H1 (cell line): Measurements from ENCODE around the gene CAVIN2.

Experiments used
- ATF2 ChIP-seq: IDR thresholded peaks from 2 replicates; pipeline ENCODE4 v1.6.1; 2012; ENCODE audit warnings: low read length, inconsistent platforms
- CTCF ChIP-seq, 3 experiments: IDR thresholded peaks; 1 replicate in 2 of 3; 2 replicates in 1 of 3; pipeline versions ENCODE4 v1.5.1 to v1.6.1; 2011; ENCODE audit warnings: low read length in 3 of 3, mild to moderate bottlenecking in 3 of 3, inconsistent platforms in 2 of 3, low read depth in 1 of 3, moderate library complexity in 1 of 3; ENCODE audit not compliant: insufficient read depth in 1 of 3; ENCODE audit errors: control extremely low read depth in 1 of 3
- EZH2 ChIP-seq: fragments of 200-600 bp; sonication (generic); IDR thresholded peaks from 2 replicates; pipeline ENCODE4 v1.7.1; 2012; ENCODE audit warnings: low read depth, mild to moderate bottlenecking, moderate library complexity, low read length, inconsistent platforms; ENCODE audit not compliant: severe bottlenecking
- POLR2A ChIP-seq, 2 experiments: IDR thresholded peaks; 1 replicate in 1 of 2; 2 replicates in 1 of 2; pipeline ENCODE4 v1.6.1; 2011; ENCODE audit warnings: low read depth in 2 of 2, low read length in 2 of 2, mild to moderate bottlenecking in 2 of 2; ENCODE audit errors: control extremely low read depth in 1 of 2
- TF ChIP-seq, protein P1 (sequence below): fragments of 300-600 bp; sonication (generic); IDR thresholded peaks from 2 replicates; pipeline ENCODE4 v1.7.1; 2012; ENCODE audit warnings: low read length, moderate library complexity, mild to moderate bottlenecking, inconsistent platforms; ENCODE audit not compliant: insufficient replicate concordance

GRCh38 chr2:191885650-191886049 is 38.8 kb upstream of the CAVIN2 start:
- TF ChIP-seq CTCF (IDR thresholded peaks at IDR 0.05; ENCODE audit: control extremely low read depth in 1 of 3, insufficient read depth in 1 of 3, low read depth in 1 of 3, low read length in 3 of 3) (no peak), EZH2 (no peak), POLR2A (IDR thresholded peaks at IDR 0.05; ENCODE audit: control extremely low read depth in 1 of 2, low read depth in 2 of 2, low read length in 2 of 2) (no peak), ATF2 (no peak)
- TF ChIP-seq, protein P1, sequence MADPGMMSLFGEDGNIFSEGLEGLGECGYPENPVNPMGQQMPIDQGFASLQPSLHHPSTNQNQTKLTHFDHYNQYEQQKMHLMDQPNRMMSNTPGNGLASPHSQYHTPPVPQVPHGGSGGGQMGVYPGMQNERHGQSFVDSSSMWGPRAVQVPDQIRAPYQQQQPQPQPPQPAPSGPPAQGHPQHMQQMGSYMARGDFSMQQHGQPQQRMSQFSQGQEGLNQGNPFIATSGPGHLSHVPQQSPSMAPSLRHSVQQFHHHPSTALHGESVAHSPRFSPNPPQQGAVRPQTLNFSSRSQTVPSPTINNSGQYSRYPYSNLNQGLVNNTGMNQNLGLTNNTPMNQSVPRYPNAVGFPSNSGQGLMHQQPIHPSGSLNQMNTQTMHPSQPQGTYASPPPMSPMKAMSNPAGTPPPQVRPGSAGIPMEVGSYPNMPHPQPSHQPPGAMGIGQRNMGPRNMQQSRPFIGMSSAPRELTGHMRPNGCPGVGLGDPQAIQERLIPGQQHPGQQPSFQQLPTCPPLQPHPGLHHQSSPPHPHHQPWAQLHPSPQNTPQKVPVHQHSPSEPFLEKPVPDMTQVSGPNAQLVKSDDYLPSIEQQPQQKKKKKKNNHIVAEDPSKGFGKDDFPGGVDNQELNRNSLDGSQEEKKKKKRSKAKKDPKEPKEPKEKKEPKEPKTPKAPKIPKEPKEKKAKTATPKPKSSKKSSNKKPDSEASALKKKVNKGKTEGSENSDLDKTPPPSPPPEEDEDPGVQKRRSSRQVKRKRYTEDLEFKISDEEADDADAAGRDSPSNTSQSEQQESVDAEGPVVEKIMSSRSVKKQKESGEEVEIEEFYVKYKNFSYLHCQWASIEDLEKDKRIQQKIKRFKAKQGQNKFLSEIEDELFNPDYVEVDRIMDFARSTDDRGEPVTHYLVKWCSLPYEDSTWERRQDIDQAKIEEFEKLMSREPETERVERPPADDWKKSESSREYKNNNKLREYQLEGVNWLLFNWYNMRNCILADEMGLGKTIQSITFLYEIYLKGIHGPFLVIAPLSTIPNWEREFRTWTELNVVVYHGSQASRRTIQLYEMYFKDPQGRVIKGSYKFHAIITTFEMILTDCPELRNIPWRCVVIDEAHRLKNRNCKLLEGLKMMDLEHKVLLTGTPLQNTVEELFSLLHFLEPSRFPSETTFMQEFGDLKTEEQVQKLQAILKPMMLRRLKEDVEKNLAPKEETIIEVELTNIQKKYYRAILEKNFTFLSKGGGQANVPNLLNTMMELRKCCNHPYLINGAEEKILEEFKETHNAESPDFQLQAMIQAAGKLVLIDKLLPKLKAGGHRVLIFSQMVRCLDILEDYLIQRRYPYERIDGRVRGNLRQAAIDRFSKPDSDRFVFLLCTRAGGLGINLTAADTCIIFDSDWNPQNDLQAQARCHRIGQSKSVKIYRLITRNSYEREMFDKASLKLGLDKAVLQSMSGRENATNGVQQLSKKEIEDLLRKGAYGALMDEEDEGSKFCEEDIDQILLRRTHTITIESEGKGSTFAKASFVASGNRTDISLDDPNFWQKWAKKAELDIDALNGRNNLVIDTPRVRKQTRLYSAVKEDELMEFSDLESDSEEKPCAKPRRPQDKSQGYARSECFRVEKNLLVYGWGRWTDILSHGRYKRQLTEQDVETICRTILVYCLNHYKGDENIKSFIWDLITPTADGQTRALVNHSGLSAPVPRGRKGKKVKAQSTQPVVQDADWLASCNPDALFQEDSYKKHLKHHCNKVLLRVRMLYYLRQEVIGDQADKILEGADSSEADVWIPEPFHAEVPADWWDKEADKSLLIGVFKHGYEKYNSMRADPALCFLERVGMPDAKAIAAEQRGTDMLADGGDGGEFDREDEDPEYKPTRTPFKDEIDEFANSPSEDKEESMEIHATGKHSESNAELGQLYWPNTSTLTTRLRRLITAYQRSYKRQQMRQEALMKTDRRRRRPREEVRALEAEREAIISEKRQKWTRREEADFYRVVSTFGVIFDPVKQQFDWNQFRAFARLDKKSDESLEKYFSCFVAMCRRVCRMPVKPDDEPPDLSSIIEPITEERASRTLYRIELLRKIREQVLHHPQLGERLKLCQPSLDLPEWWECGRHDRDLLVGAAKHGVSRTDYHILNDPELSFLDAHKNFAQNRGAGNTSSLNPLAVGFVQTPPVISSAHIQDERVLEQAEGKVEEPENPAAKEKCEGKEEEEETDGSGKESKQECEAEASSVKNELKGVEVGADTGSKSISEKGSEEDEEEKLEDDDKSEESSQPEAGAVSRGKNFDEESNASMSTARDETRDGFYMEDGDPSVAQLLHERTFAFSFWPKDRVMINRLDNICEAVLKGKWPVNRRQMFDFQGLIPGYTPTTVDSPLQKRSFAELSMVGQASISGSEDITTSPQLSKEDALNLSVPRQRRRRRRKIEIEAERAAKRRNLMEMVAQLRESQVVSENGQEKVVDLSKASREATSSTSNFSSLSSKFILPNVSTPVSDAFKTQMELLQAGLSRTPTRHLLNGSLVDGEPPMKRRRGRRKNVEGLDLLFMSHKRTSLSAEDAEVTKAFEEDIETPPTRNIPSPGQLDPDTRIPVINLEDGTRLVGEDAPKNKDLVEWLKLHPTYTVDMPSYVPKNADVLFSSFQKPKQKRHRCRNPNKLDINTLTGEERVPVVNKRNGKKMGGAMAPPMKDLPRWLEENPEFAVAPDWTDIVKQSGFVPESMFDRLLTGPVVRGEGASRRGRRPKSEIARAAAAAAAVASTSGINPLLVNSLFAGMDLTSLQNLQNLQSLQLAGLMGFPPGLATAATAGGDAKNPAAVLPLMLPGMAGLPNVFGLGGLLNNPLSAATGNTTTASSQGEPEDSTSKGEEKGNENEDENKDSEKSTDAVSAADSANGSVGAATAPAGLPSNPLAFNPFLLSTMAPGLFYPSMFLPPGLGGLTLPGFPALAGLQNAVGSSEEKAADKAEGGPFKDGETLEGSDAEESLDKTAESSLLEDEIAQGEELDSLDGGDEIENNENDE = no peak
